HG02759 (cell line): ENCODE data around the gene AKNA.

Experiments
- ATAC-seq: cut with Tn5 transposase; IDR thresholded peaks from one replicate; pipeline ENCODE4 v1.9.1; 2021; ENCODE audit warnings: mild to moderate bottlenecking, moderate library complexity; ENCODE audit not compliant: unreplicated experiment

The AKNA gene

GRCh38 chr9:114291064-114291474, 96.7 kb downstream of the AKNA start:
- ATAC-seq = no peak

DNA sequence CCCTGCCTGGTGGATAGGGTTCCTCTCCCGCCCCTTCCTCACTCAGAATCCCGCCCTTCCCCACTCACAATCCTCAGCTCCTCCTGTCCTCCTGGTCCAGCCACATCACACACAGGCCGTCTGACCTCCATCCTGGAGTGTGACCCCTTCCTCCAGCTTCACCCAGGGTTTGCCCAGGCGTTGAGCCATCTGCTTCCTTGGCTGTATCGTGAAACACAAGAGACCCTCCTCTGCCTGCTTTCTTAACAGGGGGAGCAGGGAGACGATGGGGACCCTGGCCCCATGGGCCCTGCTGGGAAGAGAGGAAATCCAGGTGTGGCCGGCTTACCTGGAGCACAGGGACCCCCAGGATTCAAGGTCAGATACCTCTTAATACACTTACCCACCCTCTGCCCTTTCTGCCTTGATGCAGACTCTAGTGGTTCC, 97.2 kb downstream of the AKNA start:
- no peak for ATAC-seq

- no peak for ATAC-seq
These were observed 98.0 kb downstream of the AKNA start for GRCh38 chr9:114289571-114290481.

GRCh38 chr9:114289106-114289505, 98.7 kb downstream of the AKNA start:
- ATAC-seq = no peak

DNA sequence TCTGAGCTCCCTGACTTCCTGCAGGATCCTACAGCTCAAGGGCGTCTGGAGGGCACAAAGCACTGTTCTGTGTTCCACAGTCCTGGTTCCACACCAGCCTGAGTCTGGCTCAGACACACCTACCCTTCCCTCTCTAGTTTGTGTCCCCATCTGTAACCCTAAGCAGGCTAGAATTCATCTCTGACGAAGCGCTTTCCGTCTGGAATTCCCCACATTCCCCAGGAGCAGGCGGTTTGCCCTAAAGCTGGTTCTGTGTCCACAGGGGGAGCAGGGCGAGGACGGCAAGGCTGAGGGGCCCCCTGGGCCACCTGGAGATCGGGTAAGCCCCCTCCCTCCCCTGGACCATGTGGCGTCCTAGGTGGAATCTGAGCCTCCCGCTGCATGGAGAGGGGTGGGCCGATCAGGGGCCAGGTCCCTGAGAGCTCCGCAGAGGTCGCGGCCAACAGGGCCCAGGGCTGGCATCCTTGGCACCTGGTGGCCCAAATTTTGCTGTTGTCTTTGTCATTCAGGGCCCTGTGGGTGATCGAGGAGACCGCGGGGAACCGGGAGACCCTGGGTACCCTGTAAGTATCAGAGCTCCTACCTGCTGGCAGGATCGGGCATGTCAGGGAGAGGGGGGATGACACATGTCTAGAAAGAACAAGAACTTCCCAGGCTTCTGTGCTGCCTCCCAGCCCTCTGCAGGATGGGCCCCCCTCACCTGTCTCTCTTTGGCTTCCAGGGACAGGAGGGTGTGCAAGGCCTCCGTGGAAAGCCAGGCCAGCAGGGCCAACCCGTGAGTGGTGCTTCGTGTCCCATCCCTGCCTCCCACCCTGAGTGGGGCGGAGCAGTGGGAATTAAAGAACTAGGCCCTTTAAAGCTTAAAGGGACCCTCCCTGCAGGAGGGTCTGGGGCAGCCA, 99.3 kb downstream of the AKNA start:
- ATAC-seq = no peak

DNA sequence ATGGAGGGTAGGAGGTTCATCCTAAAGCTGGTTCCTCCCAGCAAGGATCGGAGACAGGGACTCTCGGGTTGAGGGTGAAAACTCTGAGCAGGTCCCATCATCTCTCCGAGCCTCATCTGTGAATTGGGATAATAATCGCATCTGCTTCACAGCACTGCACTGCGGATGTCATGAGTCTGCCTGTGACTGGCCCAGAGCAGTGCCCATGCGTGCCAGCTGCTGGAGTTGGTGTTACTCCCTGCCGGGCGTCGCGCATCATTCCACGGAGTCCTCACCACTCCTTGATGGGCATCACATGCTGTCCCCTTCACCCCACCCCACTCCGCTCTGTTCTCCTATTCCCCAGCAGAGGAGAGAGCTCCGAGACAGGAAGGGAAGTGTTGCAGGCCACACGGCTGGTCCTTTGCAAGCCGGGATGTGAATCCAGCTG, 100.0 kb downstream of the AKNA start:
- ATAC-seq = no peak

DNA sequence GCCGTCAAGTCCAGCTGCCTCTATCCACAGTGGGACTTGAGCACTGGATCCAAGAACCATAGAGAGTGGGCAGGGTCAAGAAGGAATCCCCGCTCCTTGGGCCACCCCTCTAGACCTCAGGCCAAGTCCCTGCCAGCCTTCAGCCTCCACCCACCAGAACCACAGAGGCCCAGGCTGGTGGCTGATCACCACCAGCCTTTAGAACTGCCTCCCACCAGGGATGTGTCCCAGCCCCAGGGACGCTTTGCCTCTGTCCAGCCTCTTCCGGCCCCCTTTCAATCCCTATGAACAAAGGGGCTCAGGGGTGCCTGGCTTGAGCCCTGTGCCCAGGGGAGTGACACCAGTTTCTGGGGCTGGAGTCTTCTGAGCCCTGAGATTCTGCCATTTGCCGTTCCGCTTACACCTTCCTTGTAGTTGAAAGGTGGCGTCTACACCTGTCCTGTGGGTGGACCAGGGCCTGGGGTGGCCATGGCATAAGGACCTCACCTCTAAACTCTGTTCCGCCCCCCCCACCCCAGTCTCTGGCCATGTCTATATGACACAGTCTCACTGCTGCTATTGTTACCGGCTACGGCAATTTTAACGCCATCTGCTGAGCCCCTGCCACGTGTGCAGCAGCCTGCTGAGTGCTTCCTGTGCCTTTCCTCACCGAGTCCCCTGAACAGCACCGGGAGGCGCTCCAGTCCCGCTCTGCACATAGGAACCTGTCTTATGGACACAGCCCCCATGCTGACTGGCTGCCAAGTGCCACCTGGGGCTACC, 100.6 kb downstream of the AKNA start:
- no peak for ATAC-seq

DNA sequence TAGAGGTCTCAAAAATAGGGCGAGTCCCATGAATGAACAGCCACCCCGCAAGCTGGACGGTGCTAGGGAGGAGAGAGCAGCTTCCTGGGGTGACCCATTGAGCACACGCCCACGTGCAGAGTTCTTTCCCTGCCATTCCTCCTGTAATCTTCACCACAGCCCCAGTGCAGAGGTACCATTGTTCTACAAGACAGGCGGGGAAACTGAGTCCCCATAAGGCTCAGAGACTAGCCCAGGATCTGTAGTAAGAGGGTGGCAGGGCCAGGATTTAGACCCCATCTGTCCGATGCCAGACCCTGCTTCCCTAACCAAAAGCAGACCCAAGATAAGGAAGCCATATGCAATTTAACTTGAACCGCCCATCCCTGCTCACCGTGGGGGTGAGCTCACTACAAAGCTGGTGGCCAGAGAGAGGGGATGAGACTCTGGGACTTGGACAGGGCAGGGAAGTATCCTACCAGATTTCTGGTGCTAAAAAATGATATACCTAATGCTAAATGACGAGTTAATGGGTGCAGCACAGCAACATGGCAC, 101.6 kb downstream of the AKNA start:
- no peak for ATAC-seq

- no peak for ATAC-seq
These were observed 102.5 kb downstream of the AKNA start for GRCh38 chr9:114285166-114285867.

DNA sequence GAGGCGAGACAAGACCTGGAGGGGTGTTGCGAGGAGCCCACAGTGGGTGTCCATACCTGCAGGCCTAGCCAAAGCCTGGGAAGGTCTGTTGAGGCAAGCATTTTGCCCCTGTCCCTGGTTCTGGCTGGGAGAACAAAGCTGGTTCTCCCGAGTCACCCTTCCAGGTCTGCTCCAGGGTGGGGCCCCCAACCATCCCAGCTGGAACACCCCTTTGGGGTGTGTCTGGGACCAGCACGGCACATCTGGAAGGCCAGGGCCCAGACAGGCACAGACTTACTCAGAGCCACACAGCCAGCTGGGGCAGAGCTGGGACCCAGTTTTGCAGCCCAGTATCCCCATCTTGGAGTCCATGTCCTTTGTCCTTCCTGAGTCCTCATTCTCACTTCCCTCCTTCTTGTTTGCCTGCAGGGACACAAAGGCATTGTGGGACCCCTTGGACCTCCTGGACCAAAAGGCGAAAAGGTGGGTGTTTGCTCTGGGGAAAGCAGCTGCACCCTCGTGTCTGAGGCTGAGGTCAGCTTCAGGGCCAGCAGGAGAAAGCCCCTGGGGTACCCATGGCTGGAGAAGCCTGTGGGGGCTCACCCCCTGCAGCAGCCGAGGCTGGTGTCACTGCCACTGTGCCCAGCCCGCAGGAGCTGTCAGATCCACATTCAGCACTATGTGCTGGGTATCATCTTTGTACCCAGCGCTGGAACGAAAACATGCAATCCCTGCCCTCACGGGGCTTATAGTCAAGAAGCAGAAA, 103.3 kb downstream of the AKNA start:
- no peak for ATAC-seq
